ENCODE data around the gene ABCD4. TPM values are rescaled to one million over a fixed set of nuclear protein-coding genes. Genes with fewer than 3 reads are reported as not detected.

Gene ABCD4
- total RNA-seq, 1 experiment from 2014 or later: 72.4 TPM

- no peaks in the 10 kb centered on the region for H3K9me3 Mint-ChIP-seq (ENCODE audit: low read depth, unreplicated experiment)
- no peak for DNase-seq
- H3K27ac Mint-ChIP-seq (ENCODE audit: unreplicated experiment): no peak overlapping the region
- no peak for TF ChIP-seq CTCF (IDR thresholded peaks at IDR 0.05; ENCODE audit: unreplicated experiment)
- H3K27me3 Mint-ChIP-seq (ENCODE audit: unreplicated experiment): no peaks in the 10 kb centered on the region
- CTCF ChIA-PET: interaction anchor here (0.6 kb wide), 1 partner anchor 35 kb away, joined by 4 read pairs; no protein-coding TSS in a partner anchor
- no peaks in the 10 kb centered on the region for H3K4me1 Mint-ChIP-seq (ENCODE audit: low read depth, unreplicated experiment)
- peaks cover 37% of the 10 kb centered on the region for H3K36me3 Mint-ChIP-seq (ENCODE audit: insufficient read depth, unreplicated experiment)
- BruUV-seq (replicated peaks): no TSS peak
- intact Hi-C loops (cut with micrococcal nuclease; ENCODE audit: unreplicated experiment): no loop called here
- no peak overlapping the region for H3K4me3 Mint-ChIP-seq (ENCODE audit: low read depth, unreplicated experiment)
Observed at GRCh38 chr14:74299061-74299545, 3.6 kb downstream of the ABCD4 start.

GRCh38 chr14:74297986-74298385 lies 4.7 kb downstream of the ABCD4 start:
- Mint-ChIP-seq H3K27me3 (ENCODE audit: unreplicated experiment) (no peaks in the 10 kb centered on the region), H3K4me1 (ENCODE audit: low read depth, unreplicated experiment) (no peaks in the 10 kb centered on the region), H3K4me3 (ENCODE audit: low read depth, unreplicated experiment) (no peak overlapping the region), H3K9me3 (ENCODE audit: low read depth, unreplicated experiment) (no peaks in the 10 kb centered on the region), H3K36me3 (ENCODE audit: insufficient read depth, unreplicated experiment) (peaks cover 35% of the 10 kb centered on the region), H3K27ac (ENCODE audit: unreplicated experiment) (no peak overlapping the region)
- TF ChIP-seq CTCF (IDR thresholded peaks at IDR 0.05; ENCODE audit: unreplicated experiment): no peak
- no peak for DNase-seq
- intact Hi-C loops (cut with micrococcal nuclease; ENCODE audit: unreplicated experiment): no loop called here
- CTCF ChIA-PET: no interaction called here
- no TSS peak for BruUV-seq (replicated peaks)

GRCh38 chr14:74296037-74296467 lies 6.7 kb downstream of the ABCD4 start:
- no peaks in the 10 kb centered on the region for H3K27me3 Mint-ChIP-seq (ENCODE audit: unreplicated experiment)
- H3K27ac Mint-ChIP-seq (ENCODE audit: unreplicated experiment): no peak overlapping the region
- H3K9me3 Mint-ChIP-seq (ENCODE audit: low read depth, unreplicated experiment): no peaks in the 10 kb centered on the region
- no peak for TF ChIP-seq CTCF (IDR thresholded peaks at IDR 0.05; ENCODE audit: unreplicated experiment)
- H3K4me1 Mint-ChIP-seq (ENCODE audit: low read depth, unreplicated experiment): no peaks in the 10 kb centered on the region
- H3K36me3 Mint-ChIP-seq (ENCODE audit: insufficient read depth, unreplicated experiment): peaks cover 18% of the 10 kb centered on the region
- CTCF ChIA-PET: interaction anchor here (0.6 to 2.1 kb wide), 2 partner anchors 18 to 60 kb away, joined by 4 read pairs; no protein-coding TSS in a partner anchor
- BruUV-seq (replicated peaks): no TSS peak
- intact Hi-C loops (cut with micrococcal nuclease; ENCODE audit: unreplicated experiment): no loop called here
- no peak for DNase-seq
- no peak overlapping the region for H3K4me3 Mint-ChIP-seq (ENCODE audit: low read depth, unreplicated experiment)

GRCh38 chr14:74293606-74294005 lies 9.1 kb downstream of the ABCD4 start:
- Mint-ChIP-seq H3K27ac (ENCODE audit: unreplicated experiment) (no peak overlapping the region), H3K4me3 (ENCODE audit: low read depth, unreplicated experiment) (no peak overlapping the region), H3K4me1 (ENCODE audit: low read depth, unreplicated experiment) (no peaks in the 10 kb centered on the region), H3K36me3 (ENCODE audit: insufficient read depth, unreplicated experiment) (peaks cover 5% of the 10 kb centered on the region), H3K27me3 (ENCODE audit: unreplicated experiment) (no peaks in the 10 kb centered on the region), H3K9me3 (ENCODE audit: low read depth, unreplicated experiment) (no peaks in the 10 kb centered on the region)
- no peak for DNase-seq
- intact Hi-C loops (cut with micrococcal nuclease; ENCODE audit: unreplicated experiment): no loop called here
- BruUV-seq (replicated peaks): no TSS peak
- CTCF ChIA-PET: interaction anchor here (0.5 to 1.8 kb wide), 2 partner anchors 9 to 78 kb away, joined by 3 to 5 read pairs; partner anchors contain the start of gene ABCD4
- TF ChIP-seq CTCF (IDR thresholded peaks at IDR 0.05; ENCODE audit: unreplicated experiment): no peak
